HG03432 (cell line): ENCODE results near the gene NYAP2.

ENCODE experiments used
- ATAC-seq: cut with Tn5 transposase; IDR thresholded peaks from one replicate; pipeline ENCODE4 v1.9.1; 2021; ENCODE audit warnings: mild to moderate bottlenecking, moderate library complexity; ENCODE audit not compliant: unreplicated experiment

The NYAP2 gene

GRCh38 chr2:225399504-225399903 lies at the start of gene NYAP2:
Gene NYAP2 (plus strand): TSS chr2:225399710. CDS start chr2:225408881, 9,171 bp downstream.
- ATAC-seq: no peak

GRCh38 chr2:225353579-225354085 lies 45.9 kb upstream of the NYAP2 start:
- no peak for ATAC-seq

GRCh38 chr2:225354281-225354774 lies 45.2 kb upstream of the NYAP2 start:
- no peak for ATAC-seq

GRCh38 chr2:225355788-225356187 lies 43.7 kb upstream of the NYAP2 start:
- ATAC-seq: no peak

- no peak for ATAC-seq
Measured at GRCh38 chr2:225366731-225367130, 32.8 kb upstream of the NYAP2 start.

- ATAC-seq: no peak
Measured at GRCh38 chr2:225367482-225367881, 32.0 kb upstream of the NYAP2 start.

GRCh38 chr2:225378984-225379383 lies 20.5 kb upstream of the NYAP2 start:
- ATAC-seq: no peak

GRCh38 chr2:225379856-225380255 lies 19.7 kb upstream of the NYAP2 start:
- no peak for ATAC-seq

- no peak for ATAC-seq
Measured at GRCh38 chr2:225381609-225382008, 17.9 kb upstream of the NYAP2 start.

- no peak for ATAC-seq
Measured at GRCh38 chr2:225398372-225398771, 1.1 kb upstream of the NYAP2 start.

- ATAC-seq: no peak
Measured at GRCh38 chr2:225400060-225400511, 576 bp downstream of the NYAP2 start.

- no peak for ATAC-seq
Measured at GRCh38 chr2:225400546-225401400, 1.3 kb downstream of the NYAP2 start.

- no peak for ATAC-seq
Measured at GRCh38 chr2:225402210-225402776, 2.8 kb downstream of the NYAP2 start.

- no peak for ATAC-seq
Measured at GRCh38 chr2:225411452-225411851, 11.9 kb downstream of the NYAP2 start.

GRCh38 chr2:225413786-225414185 lies 14.3 kb downstream of the NYAP2 start:
- no peak for ATAC-seq

GRCh38 chr2:225414902-225415301 lies 15.4 kb downstream of the NYAP2 start:
- ATAC-seq: no peak

- ATAC-seq: no peak
Measured at GRCh38 chr2:225415341-225415740, 15.8 kb downstream of the NYAP2 start.

- ATAC-seq: no peak
Measured at GRCh38 chr2:225415792-225416191, 16.3 kb downstream of the NYAP2 start.

GRCh38 chr2:225416616-225417367 lies 17.3 kb downstream of the NYAP2 start:
- no peak for ATAC-seq

- ATAC-seq: no peak
Measured at GRCh38 chr2:225419033-225419432, 19.5 kb downstream of the NYAP2 start.

GRCh38 chr2:225422145-225422544 lies 22.6 kb downstream of the NYAP2 start:
- ATAC-seq: no peak
